ENCODE results near the gene SLC5A11.

The SLC5A11 gene

DNA sequence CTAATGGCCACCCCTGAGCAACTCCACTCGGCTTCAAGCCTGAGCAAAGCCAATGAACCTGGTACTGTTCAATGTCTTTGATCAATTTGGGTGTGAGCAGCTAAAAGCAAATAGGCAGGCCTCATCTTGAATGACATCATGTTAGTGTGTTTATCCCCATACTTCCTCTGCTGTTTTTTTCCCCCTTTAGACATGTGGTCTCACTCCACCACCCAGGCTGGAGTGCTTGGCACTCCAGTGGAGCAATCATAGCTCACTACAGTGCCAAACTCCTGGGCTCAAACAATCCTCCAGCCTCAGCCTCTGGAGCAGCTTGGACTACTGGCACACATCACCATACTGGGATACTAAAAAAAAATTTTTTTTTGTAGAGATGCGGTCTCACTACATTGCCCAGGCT is 94.0 kb downstream of the SLC5A11 start:
- no peak for DNase-seq (ENCODE audit: low spot score)
- TF ChIP-seq CTCF (IDR thresholded peaks at IDR 0.05; ENCODE audit: extremely low read depth, insufficient read depth, missing control alignments): no peak
- in situ Hi-C loops (cut with MboI; ENCODE audit: low pct_unique_long_range_greater_than_20kb, low sequenced_read_pairs, unreplicated experiment): no loop called here

DNA sequence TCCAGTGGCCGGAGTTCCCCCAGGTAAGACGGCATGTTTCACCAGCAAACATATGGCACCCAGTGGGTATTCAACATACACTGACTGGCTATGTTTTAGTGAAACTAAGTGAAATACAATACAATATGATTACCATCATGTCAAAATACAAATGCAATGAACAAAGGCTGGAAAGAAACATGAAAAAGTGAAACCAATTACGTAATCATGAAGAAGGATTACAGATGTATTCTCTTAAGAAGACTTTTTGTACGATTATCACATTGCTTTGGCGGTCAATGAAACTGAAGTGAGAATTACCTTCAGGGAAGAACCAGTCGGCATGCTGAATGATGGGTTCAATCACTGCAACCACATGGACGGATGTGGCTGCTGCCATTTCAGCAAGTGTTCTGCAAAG is 97.7 kb downstream of the SLC5A11 start:
- DNase-seq (ENCODE audit: low spot score): no peak
- in situ Hi-C loops (cut with MboI; ENCODE audit: low pct_unique_long_range_greater_than_20kb, low sequenced_read_pairs, unreplicated experiment): no loop called here
- TF ChIP-seq CTCF (IDR thresholded peaks at IDR 0.05; ENCODE audit: extremely low read depth, insufficient read depth, missing control alignments): no peak

DNA sequence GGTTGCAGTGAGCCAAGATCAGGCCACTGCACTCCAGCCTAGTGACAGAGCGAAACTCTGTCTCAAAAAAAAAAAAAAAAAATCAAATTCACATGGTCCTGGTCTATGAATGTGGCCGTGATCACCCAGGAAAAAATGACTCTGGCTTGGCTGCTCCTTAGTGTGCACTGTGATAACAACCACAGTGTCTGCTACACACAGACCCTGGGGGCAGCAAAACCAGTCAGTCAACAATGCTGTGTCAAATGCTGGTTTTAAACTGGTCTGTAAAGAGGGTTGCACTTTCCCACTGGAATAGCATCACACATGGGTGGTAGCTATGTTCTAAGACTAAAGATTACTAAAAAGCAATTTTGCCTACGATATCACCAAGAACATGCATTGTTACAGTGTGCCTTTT is 98.4 kb downstream of the SLC5A11 start:
- in situ Hi-C loops (cut with MboI; ENCODE audit: low pct_unique_long_range_greater_than_20kb, low sequenced_read_pairs, unreplicated experiment): no loop called here
- no peak for DNase-seq (ENCODE audit: low spot score)
- no peak for TF ChIP-seq CTCF (IDR thresholded peaks at IDR 0.05; ENCODE audit: extremely low read depth, insufficient read depth, missing control alignments)

DNA sequence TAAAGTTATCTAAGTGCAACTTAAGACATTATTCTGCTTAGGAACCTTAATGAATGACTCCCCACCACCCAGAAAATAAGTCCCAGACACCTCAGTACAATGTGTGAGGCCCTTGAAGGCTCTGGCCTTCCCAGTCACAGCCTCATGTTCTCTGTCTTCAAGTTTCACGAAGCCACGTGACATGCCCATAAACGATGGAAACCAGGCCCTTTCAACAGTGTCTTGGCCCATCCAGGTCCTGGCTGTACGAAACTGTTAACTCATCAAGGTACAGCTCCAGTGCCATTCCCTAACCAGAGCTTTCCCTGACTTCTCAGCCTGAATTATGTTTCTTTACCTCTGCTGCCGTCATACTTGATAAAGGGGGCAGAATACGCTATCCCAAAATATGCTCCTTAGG is 100.4 kb downstream of the SLC5A11 start:
- DNase-seq (ENCODE audit: low spot score): no peak
- no peak for TF ChIP-seq CTCF (IDR thresholded peaks at IDR 0.05; ENCODE audit: extremely low read depth, insufficient read depth, missing control alignments)
- in situ Hi-C loops (cut with MboI; ENCODE audit: low pct_unique_long_range_greater_than_20kb, low sequenced_read_pairs, unreplicated experiment): no loop called here

DNA sequence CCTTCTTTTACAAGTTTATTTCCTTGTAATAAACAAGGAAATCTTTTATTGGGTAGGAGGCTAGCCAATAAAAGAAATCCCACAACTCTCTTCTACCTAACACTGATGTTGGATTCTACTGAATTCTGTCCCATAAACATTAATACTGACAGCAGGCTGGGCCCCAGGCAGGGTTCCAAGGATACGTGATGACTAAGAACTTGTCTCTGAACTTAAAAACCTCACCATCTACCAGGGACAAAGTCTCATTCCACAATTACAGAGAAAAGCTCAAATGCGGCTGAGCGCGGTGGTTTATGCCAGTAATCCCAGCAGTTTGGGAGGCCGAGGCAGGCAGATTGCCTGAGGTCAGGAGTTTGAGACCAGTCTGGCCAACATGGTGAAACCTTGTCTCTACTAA is 104.5 kb downstream of the SLC5A11 start:
- DNase-seq (ENCODE audit: low spot score): no peak
- in situ Hi-C loops (cut with MboI; ENCODE audit: low pct_unique_long_range_greater_than_20kb, low sequenced_read_pairs, unreplicated experiment): no loop called here
- TF ChIP-seq CTCF (IDR thresholded peaks at IDR 0.05; ENCODE audit: extremely low read depth, insufficient read depth, missing control alignments): no peak

DNA sequence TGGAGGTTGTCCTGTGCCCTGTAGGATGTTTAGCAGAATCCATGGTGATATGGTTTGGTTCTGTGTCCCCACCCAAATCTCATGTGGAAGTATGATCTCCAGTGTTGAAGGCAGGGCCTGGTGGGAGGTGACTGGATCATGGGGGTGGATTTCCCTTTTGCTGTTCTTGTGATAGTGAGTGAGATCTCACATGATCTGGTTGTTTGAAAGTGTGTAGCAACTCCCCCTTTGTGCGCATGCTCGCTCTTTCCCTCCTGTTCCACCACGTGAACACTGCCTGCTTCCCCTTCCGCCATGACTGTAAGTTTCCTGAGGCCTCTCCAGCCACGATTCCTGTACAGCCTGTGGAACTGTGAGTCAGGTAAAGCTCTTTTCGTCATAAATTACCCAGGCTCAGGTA is 107.5 kb downstream of the SLC5A11 start:
- no peak for TF ChIP-seq CTCF (IDR thresholded peaks at IDR 0.05; ENCODE audit: extremely low read depth, insufficient read depth, missing control alignments)
- no peak for DNase-seq (ENCODE audit: low spot score)
- in situ Hi-C loops (cut with MboI; ENCODE audit: low pct_unique_long_range_greater_than_20kb, low sequenced_read_pairs, unreplicated experiment): no loop called here

GRCh38 chr16:24953721-24954120 is 108.0 kb downstream of the SLC5A11 start:
- no peak for DNase-seq (ENCODE audit: low spot score)
- in situ Hi-C loops (cut with MboI; ENCODE audit: low pct_unique_long_range_greater_than_20kb, low sequenced_read_pairs, unreplicated experiment): no loop called here
- TF ChIP-seq CTCF (IDR thresholded peaks at IDR 0.05; ENCODE audit: extremely low read depth, insufficient read depth, missing control alignments): no peak

All from GM13977 (cell line).